H1 (cell line): ENCODE results near the gene ENOPH1. TPM values are rescaled to one million over a fixed set of nuclear protein-coding genes. Genes with fewer than 3 reads are reported as not detected.

Experiments
- CTCF ChIA-PET: fragments of 300-600 bp; sonication (Branson Sonifier 250); formaldehyde crosslinking; loops from one replicate; lab custom pipeline; 2021; ENCODE audit not compliant: partially characterized antibody; lab: Charles Lee
- POLR2A ChIA-PET: fragments of 300-600 bp; sonication (Branson Sonifier 250); formaldehyde crosslinking; loops from one replicate; lab custom pipeline; 2021; ENCODE audit warnings: inconsistent platforms; ENCODE audit not compliant: partially characterized antibody; lab: Charles Lee
- DNase-seq, 2 experiments: peaks; one replicate each; pipeline versions ENCODE4 v3.0.0 to v3.0.0-alpha.2; 2010 to 2022; ENCODE audit warnings: low spot score in 2 of 2, low read depth in 1 of 2, mixed read lengths in 1 of 2
- FAIRE-seq: peaks from 2 replicates; lab custom pipeline; 2011; peaks lifted over from hg19 to GRCh38; lab: Jason Lieb, UNC
- H2AFZ ChIP-seq: 2 replicates; pipeline ENCODE4 v1.8.1; 2012; ENCODE audit warnings: low read length, inconsistent platforms
- H2AK5ac ChIP-seq: 2 replicates; pipeline ENCODE4 v1.6.1; 2013; ENCODE audit warnings: low read depth, low read length
- H2BK120ac ChIP-seq: replicated peaks from 2 replicates; pipeline ENCODE3; 2013; ENCODE audit warnings: low read depth, low read length, inconsistent platforms
- H2BK12ac ChIP-seq: 2 replicates; pipeline ENCODE4 v1.6.1; 2013; ENCODE audit warnings: low read depth, low read length
- H2BK15ac ChIP-seq: 2 replicates; pipeline ENCODE4 v1.6.1; 2013; ENCODE audit warnings: low read length
- H2BK20ac ChIP-seq: 2 replicates; pipeline ENCODE4 v1.6.1; 2013; ENCODE audit warnings: low read length
- H2BK5ac ChIP-seq: 2 replicates; pipeline ENCODE4 v1.6.1; 2013; ENCODE audit warnings: low read depth, low read length
- H3K14ac ChIP-seq: 2 replicates; pipeline ENCODE4 v1.6.1; 2013; ENCODE audit warnings: inconsistent platforms; ENCODE audit not compliant: insufficient read length
- H3K18ac ChIP-seq: 2 replicates; pipeline ENCODE4 v1.6.1; 2013; ENCODE audit warnings: low read length; ENCODE audit errors: extremely low read depth
- H3K23ac ChIP-seq: 2 replicates; pipeline ENCODE4 v1.6.1; 2013; ENCODE audit warnings: inconsistent platforms; ENCODE audit not compliant: insufficient read length
- H3K23me2 ChIP-seq: 2 replicates; pipeline ENCODE4 v1.6.1; 2013; ENCODE audit warnings: low read depth, low read length
- H3K27ac ChIP-seq: 2 replicates; pipeline ENCODE4 v1.6.1; 2011; ENCODE audit warnings: low read depth, low read length, inconsistent platforms
- H3K27me3 ChIP-seq, 4 experiments: replicated peaks in 1 of 4; 1 replicate in 1 of 4; 2 replicates in 3 of 4; pipeline versions ENCODE4 v1.6.1 to v1.8.1; 2011 to 2013; ENCODE audit warnings: low read length in 3 of 4, mild to moderate bottlenecking in 3 of 4, inconsistent platforms in 2 of 4, mixed read lengths in 2 of 4, moderate library complexity in 1 of 4; ENCODE audit not compliant: control insufficient read depth in 3 of 4, insufficient read depth in 3 of 4; ENCODE audit errors: extremely low read depth in 1 of 4
- H3K36me3 ChIP-seq, 4 experiments: 2 replicates each; pipeline versions ENCODE4 v1.6.1 to v1.8.1; 2011 to 2013; ENCODE audit warnings: mild to moderate bottlenecking in 4 of 4, low read length in 3 of 4, moderate library complexity in 2 of 4, control low read depth in 1 of 4, inconsistent platforms in 1 of 4; ENCODE audit not compliant: insufficient read depth in 4 of 4, control insufficient read depth in 2 of 4
- H3K4ac ChIP-seq: replicated peaks from 2 replicates; pipeline ENCODE3; 2013; ENCODE audit warnings: low read length, low read depth, mixed read lengths, inconsistent platforms; ENCODE audit not compliant: insufficient read length
- H3K4me1 ChIP-seq, 4 experiments: replicated peaks in 1 of 4; 1 replicate in 1 of 4; 2 replicates in 3 of 4; pipeline versions ENCODE4 v1.6.1 to v1.8.1; 2011 to 2013; ENCODE audit warnings: low read length in 3 of 4, inconsistent platforms in 2 of 4, mixed read lengths in 1 of 4; ENCODE audit not compliant: insufficient read depth in 4 of 4, control insufficient read depth in 3 of 4
- H3K4me2 ChIP-seq, 2 experiments: 2 replicates each; pipeline versions ENCODE4 v1.6.1 to v1.8.1; 2011 to 2013; ENCODE audit warnings: low read depth in 2 of 2, low read length in 2 of 2, control low read depth in 1 of 2, inconsistent platforms in 1 of 2, mild to moderate bottlenecking in 1 of 2; ENCODE audit not compliant: insufficient read depth in 1 of 2
- H3K4me3 ChIP-seq, 4 experiments: fragments of 200-600, 300-600 bp in 1 of 4; sonication (generic), shearing (Covaris generic), sonication (Bioruptor Twin) in 1 of 4; 2 replicates each; pipeline versions ENCODE4 v1.5.1 to v1.8.1; 2011 to 2016; ENCODE audit warnings: low read length in 4 of 4, low read depth in 3 of 4, control low read depth in 2 of 4, inconsistent platforms in 2 of 4, mild to moderate bottlenecking in 2 of 4, mixed read lengths in 1 of 4, moderate library complexity in 1 of 4; ENCODE audit not compliant: insufficient read depth in 2 of 4; ENCODE audit errors: extremely low read depth in 1 of 4
- H3K56ac ChIP-seq: replicated peaks from 2 replicates; pipeline ENCODE3; 2013; ENCODE audit warnings: low read depth, mild to moderate bottlenecking, mixed read lengths, low read length, inconsistent platforms; ENCODE audit not compliant: insufficient read length
- H3K79me1 ChIP-seq: 2 replicates; pipeline ENCODE4 v1.6.1; 2013; ENCODE audit warnings: low read depth, low read length, control low read depth
- H3K79me2 ChIP-seq, 2 experiments: 2 replicates each; pipeline versions ENCODE4 v1.6.1 to v1.8.1; 2012 to 2013; ENCODE audit warnings: low read length in 2 of 2, mild to moderate bottlenecking in 2 of 2, inconsistent platforms in 1 of 2; ENCODE audit not compliant: insufficient read depth in 2 of 2, control insufficient read depth in 1 of 2
- H3K9ac ChIP-seq, 4 experiments: replicated peaks in 1 of 4; 1 replicate in 1 of 4; 2 replicates in 3 of 4; pipeline versions ENCODE4 v1.6.1 to v1.8.1; 2011 to 2013; ENCODE audit warnings: low read depth in 3 of 4, low read length in 3 of 4, control low read depth in 2 of 4, mild to moderate bottlenecking in 2 of 4, moderate library complexity in 2 of 4, inconsistent platforms in 1 of 4; ENCODE audit errors: extremely low read depth in 1 of 4
- H3K9me3 ChIP-seq, 2 experiments: 2 replicates each; pipeline versions ENCODE4 v1.6.1 to v1.8.1; 2012 to 2013; ENCODE audit warnings: mild to moderate bottlenecking in 2 of 2, moderate library complexity in 2 of 2, control low read depth in 1 of 2, inconsistent platforms in 1 of 2, low read depth in 1 of 2, low read length in 1 of 2, mixed read lengths in 1 of 2; ENCODE audit not compliant: insufficient read depth in 2 of 2
- H4K20me1 ChIP-seq, 2 experiments: replicated peaks in 1 of 2; 2 replicates each; pipeline versions ENCODE3 to v1.8.1; 2011 to 2013; ENCODE audit warnings: inconsistent platforms in 2 of 2, low read length in 2 of 2, mild to moderate bottlenecking in 1 of 2; ENCODE audit not compliant: insufficient read depth in 2 of 2, control insufficient read depth in 1 of 2
- H4K5ac ChIP-seq: 2 replicates; pipeline ENCODE4 v1.6.1; 2013; ENCODE audit warnings: low read length, low read depth, mixed read lengths, inconsistent platforms; ENCODE audit not compliant: insufficient read length
- H4K8ac ChIP-seq: 2 replicates; pipeline ENCODE4 v1.8.0; 2013; ENCODE audit warnings: mild to moderate bottlenecking, moderate library complexity, low read length, inconsistent platforms; ENCODE audit not compliant: insufficient read depth; ENCODE audit errors: extremely low read depth
- H4K91ac ChIP-seq: replicated peaks from 2 replicates; pipeline ENCODE3; 2013; ENCODE audit warnings: low read length, mixed read lengths, inconsistent platforms; ENCODE audit not compliant: insufficient read length
- BRCA1 ChIP-seq: IDR thresholded peaks from 2 replicates; pipeline ENCODE4 v1.6.1; 2012; ENCODE audit warnings: low read depth, low read length, improper control_type of control experiment
- CREB1 ChIP-seq: IDR thresholded peaks from 2 replicates; pipeline ENCODE4 v1.6.1; 2012; ENCODE audit warnings: inconsistent platforms
- CTCF ChIP-seq, 3 experiments: IDR thresholded peaks; 1 replicate in 2 of 3; 2 replicates in 1 of 3; pipeline versions ENCODE4 v1.5.1 to v1.6.1; 2011; ENCODE audit warnings: low read length in 3 of 3, mild to moderate bottlenecking in 3 of 3, inconsistent platforms in 2 of 3, low read depth in 1 of 3, moderate library complexity in 1 of 3; ENCODE audit not compliant: insufficient read depth in 1 of 3; ENCODE audit errors: control extremely low read depth in 1 of 3
- FOSL1 ChIP-seq: IDR thresholded peaks from 2 replicates; pipeline ENCODE4 v1.6.1; 2011; ENCODE audit warnings: mild to moderate bottlenecking, low read depth, low read length, moderate library complexity; ENCODE audit not compliant: insufficient read depth
- GABPA ChIP-seq: IDR thresholded peaks from 2 replicates; pipeline ENCODE4 v1.6.1; 2011; ENCODE audit warnings: mild to moderate bottlenecking, low read length, moderate library complexity, borderline replicate concordance; ENCODE audit not compliant: insufficient read depth
- HDAC6 ChIP-seq: IDR thresholded peaks from one replicate; pipeline ENCODE4 v1.7.1; 2012; ENCODE audit warnings: low read depth, mild to moderate bottlenecking, inconsistent platforms, low read length, moderate library complexity
- KDM1A ChIP-seq: fragments of 200-600, 300-600 bp; sonication (generic); IDR thresholded peaks from 2 replicates; pipeline ENCODE4 v1.7.1; 2016; ENCODE audit warnings: mild to moderate bottlenecking, low read length, borderline replicate concordance
- RFX5 ChIP-seq: IDR thresholded peaks from 2 replicates; pipeline ENCODE4 v1.6.1; 2011; ENCODE audit warnings: low read depth, low read length, improper control_type of control experiment, borderline replicate concordance
- SIN3A ChIP-seq, 2 experiments: IDR thresholded peaks in 1 of 2; conservative IDR thresholded peaks in 1 of 2; 2 replicates each; pipeline ENCODE4 v1.6.1; 2011 to 2012; ENCODE audit warnings: low read length in 2 of 2, improper control_type of control experiment in 1 of 2, low read depth in 1 of 2, mild to moderate bottlenecking in 1 of 2
- SP4 ChIP-seq: IDR thresholded peaks from 2 replicates; pipeline ENCODE4 v1.6.1; 2012; ENCODE audit warnings: low read length, inconsistent platforms
- SRF ChIP-seq: IDR thresholded peaks from 2 replicates; pipeline ENCODE4 v1.6.1; 2011; ENCODE audit warnings: mild to moderate bottlenecking, low read depth, low read length, moderate library complexity
- TAF1 ChIP-seq: IDR thresholded peaks from 2 replicates; pipeline ENCODE4 v1.6.1; 2011; ENCODE audit warnings: mild to moderate bottlenecking, low read depth, low read length
- WGBS, 2 experiments: shearing (Covaris generic) in 1 of 2; methylation state at CpG; one replicate each; pipeline versions ENCODE4 v1.1.6 to v1.1.7; 2013 to 2015; ENCODE audit warnings: low lambda C conversion rate in 2 of 2, mixed read lengths in 2 of 2, inconsistent platforms in 1 of 2, low coverage in 1 of 2, missing lambda C conversion rate in 1 of 2; ENCODE audit not compliant: insufficient replicate concordance in 2 of 2, insufficient coverage in 1 of 2, insufficient read length in 1 of 2; ENCODE audit errors: extremely low coverage in 1 of 2, missing lambda C conversion rate in 1 of 2; 5-methylcytosine and 5-hydroxymethylcytosine counted together
- polyA plus RNA-seq, 7 experiments: library from polyadenylated mRNA; depleted of rRNA in 3 of 7; stranded (reverse) in 5 of 7; unstranded in 2 of 7; fragments of >200 nt in 5 of 7; fragments of 200-250 nt in 2 of 7; gene quantifications; 1 replicate in 5 of 7; 2 replicates in 1 of 7; 4 replicates in 1 of 7; pipeline versions ENCODE4 v1.2.1 to v1.2.3, GENCODE V29; 2011 to 2013; ENCODE audit warnings: missing spikeins in 2 of 7, mixed read lengths in 2 of 7
- total RNA-seq: library from RNA; stranded (reverse); fragmentation: NEBNext Ultra II Directional; extraction: Animal tissue kit (Norgen Biotek cat#: 25700); gene quantifications from 2 replicates; pipeline ENCODE4 v1.2.1, GENCODE V29; 2021

ENOPH1 gene
- total and polyA plus RNA-seq, 2 of the 8 experiments (the other 6 are each of a cell fraction or from before 2014, with no cell fraction given) = 25.1 to 89.3 TPM

- Histone ChIP-seq H3K14ac (no peak overlapping the region), H3K9ac (no peak overlapping the region), H3K56ac (no peak overlapping the region), H4K8ac (no peak overlapping the region), H3K27ac (no peak overlapping the region), H2BK120ac (no peak overlapping the region), H3K4me2 (no peak overlapping the region), H3K79me1 (peaks cover 4% of the 10 kb centered on the region; the same call in 1 of the 2 replicates), H3K18ac (no peak overlapping the region), H2BK5ac (no peak overlapping the region), H3K27me3 (no peaks in the 10 kb centered on the region), H2BK20ac (no peak overlapping the region), H3K9me3 (peaks cover 0 to 12% of the 10 kb centered on the region in 2 experiments; a peak in 1 of 4 replicates), H3K23ac (no peak overlapping the region), H3K4me3 (no peak overlapping the region), H2BK15ac (no peak overlapping the region), H2AK5ac (no peak overlapping the region), H2BK12ac (no peak overlapping the region), H4K91ac (no peak overlapping the region), H3K4ac (no peak overlapping the region), H4K20me1 (peaks cover 0 to 2% of the 10 kb centered on the region in 2 experiments), H3K4me1 (peaks cover 0 to 3% (median 0%) of the 10 kb centered on the region in 4 experiments; a peak in 3 of 7 replicates), H3K23me2 (no peaks in the 10 kb centered on the region), H3K36me3 (no peaks in the 10 kb centered on the region; a peak in 2 of 8 replicates), H4K5ac (no peak overlapping the region), H2AFZ (no peak overlapping the region), H3K79me2 (peaks cover 0 to 8% of the 10 kb centered on the region in 2 experiments; a peak in 1 of 4 replicates)
- ChIA-PET CTCF (interaction anchor here (1.4 kb wide), 1 partner anchor 15 kb away, joined by 3 read pairs; no protein-coding TSS in a partner anchor), POLR2A (interaction anchor here (1.6 to 9.5 kb wide), 7 partner anchors 8 to 45 kb away, joined by 4 to 124 read pairs (median 11); partner anchors contain the start of genes HNRNPD and HNRNPDL)
- FAIRE-seq = no peak
- 89% methylated on average over 2 of the region's 2 CpGs; no CpG with 5 or more reads in 1 of the 2 experiments for WGBS, 2 experiments
- DNase-seq = no peak
- TF ChIP-seq SP4 = no peak
- no peak for TF ChIP-seq SRF
- TF ChIP-seq BRCA1 = no peak
- no peak for TF ChIP-seq RFX5
- no peak for TF ChIP-seq CREB1
- no peak for TF ChIP-seq FOSL1
- no peak for TF ChIP-seq HDAC6
- TF ChIP-seq SIN3A (conservative IDR thresholded peaks at IDR 0.05 in 1 of 2, IDR thresholded peaks at IDR 0.05 in 1 of 2; ENCODE audit: low read depth in 1 of 2, low read length in 2 of 2) = no peak
- TF ChIP-seq GABPA = no peak
- no peak for TF ChIP-seq CTCF (IDR thresholded peaks at IDR 0.05; ENCODE audit: control extremely low read depth in 1 of 3, insufficient read depth in 1 of 3, low read depth in 1 of 3, low read length in 3 of 3)
- no peak for TF ChIP-seq KDM1A
- no peak for TF ChIP-seq TAF1
Observed at GRCh38 chr4:82382751-82383150, 47.6 kb upstream of the ENOPH1 start.
